HEK293T (cell line): ENCODE data around the gene PTPRM.

ENCODE experiments used
- CTCF ChIA-PET: fragments of 350-600 bp; formaldehyde crosslinking; extraction: SDS; loops from one replicate; lab custom pipeline; 2021; ENCODE audit warnings: antibody characterized with exemption, inconsistent platforms; lab: Yijun Ruan, JAX
- POLR2A ChIA-PET: fragments of 350-600 bp; formaldehyde crosslinking; extraction: SDS; loops from one replicate; lab custom pipeline; 2020; ENCODE audit warnings: antibody characterized with exemption, inconsistent platforms; lab: Yijun Ruan, JAX
- DNase-seq: peaks from one replicate; pipeline ENCODE4 v3.0.0; 2012; ENCODE audit warnings: mixed read lengths; ENCODE audit errors: extremely low spot score
- ARNT ChIP-seq: fragments of 450-650 bp; IDR thresholded peaks from 2 replicates; pipeline ENCODE4 v1.6.1; 2017; ENCODE audit warnings: mild to moderate bottlenecking
- BHLHE40 ChIP-seq: fragments of 450-650 bp; IDR thresholded peaks from 2 replicates; pipeline ENCODE4 v1.6.1; 2016; ENCODE audit warnings: mild to moderate bottlenecking, moderate library complexity, borderline replicate concordance
- CTBP1 ChIP-seq: fragments of 450-650 bp; IDR thresholded peaks from 2 replicates; pipeline ENCODE4 v1.6.1; 2016; ENCODE audit warnings: borderline replicate concordance
- ELF4 ChIP-seq: fragments of 450-650 bp; IDR thresholded peaks from 2 replicates; pipeline ENCODE4 v1.6.1; 2017; ENCODE audit warnings: antibody characterized with exemption
- FOXA1 ChIP-seq: fragments of 450-650 bp; IDR thresholded peaks from 2 replicates; pipeline ENCODE4 v1.6.1; 2016; ENCODE audit warnings: mild to moderate bottlenecking
- FOXK2 ChIP-seq: fragments of 450-650 bp; IDR thresholded peaks from 2 replicates; pipeline ENCODE4 v1.6.1; 2016; ENCODE audit warnings: mild to moderate bottlenecking
- FOXM1 ChIP-seq: fragments of 450-650 bp; IDR thresholded peaks from 2 replicates; pipeline ENCODE4 v1.6.1; 2017; ENCODE audit warnings: mild to moderate bottlenecking, borderline replicate concordance
- HDGF ChIP-seq: fragments of 450-650 bp; IDR thresholded peaks from 2 replicates; pipeline ENCODE4 v1.6.1; 2017; ENCODE audit warnings: antibody characterized with exemption, borderline replicate concordance
- L3MBTL2 ChIP-seq: fragments of 450-650 bp; conservative IDR thresholded peaks from 2 replicates; pipeline ENCODE4 v1.6.1; 2016; ENCODE audit warnings: mild to moderate bottlenecking
- LEF1 ChIP-seq: fragments of 450-650 bp; IDR thresholded peaks from 2 replicates; pipeline ENCODE4 v1.6.1; 2017; ENCODE audit warnings: mild to moderate bottlenecking, borderline replicate concordance
- NFRKB ChIP-seq: fragments of 450-650 bp; IDR thresholded peaks from 2 replicates; pipeline ENCODE4 v1.6.1; 2016; ENCODE audit warnings: mild to moderate bottlenecking, moderate library complexity
- SP1 ChIP-seq: fragments of 450-650 bp; IDR thresholded peaks from 2 replicates; pipeline ENCODE4 v1.6.1; 2017
- SUZ12 ChIP-seq: fragments of 450-650 bp; IDR thresholded peaks from 2 replicates; pipeline ENCODE4 v1.6.1; 2016; ENCODE audit warnings: mild to moderate bottlenecking
- TARDBP ChIP-seq: fragments of 450-650 bp; IDR thresholded peaks from 2 replicates; pipeline ENCODE4 v1.6.1; 2016
- ZNF384 ChIP-seq: fragments of 450-650 bp; IDR thresholded peaks from 2 replicates; pipeline ENCODE4 v1.6.1; 2016
- TF ChIP-seq, protein P1 (sequence below): fragments of 450-650 bp; IDR thresholded peaks from 2 replicates; pipeline ENCODE4 v1.6.1; 2016

Gene PTPRM

DNA sequence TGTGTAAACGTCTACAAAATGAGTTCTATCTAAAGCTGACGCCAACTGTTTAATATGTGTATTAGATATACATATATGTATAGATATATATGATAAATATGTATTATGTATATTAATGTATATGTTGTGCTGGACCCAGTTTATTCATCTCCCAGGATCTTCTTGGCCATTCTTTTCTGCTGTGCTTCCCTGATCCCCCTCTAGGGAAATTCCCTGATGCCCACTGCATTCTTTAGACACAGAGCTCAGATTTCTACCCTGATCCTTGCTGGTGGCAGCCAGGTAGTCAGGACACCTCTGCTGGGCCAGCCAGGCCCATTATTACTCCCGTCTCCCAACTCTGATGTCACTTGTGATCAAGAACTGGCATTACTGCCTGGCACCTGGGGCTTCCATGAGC lies 292.0 kb downstream of the PTPRM start:
- CTCF ChIA-PET = no interaction called here
- TF ChIP-seq NFRKB (no peak), ARNT (no peak), FOXK2 (no peak), LEF1 (no peak), ELF4 (no peak), L3MBTL2 (no peak), CTBP1 (no peak), TARDBP (no peak), SUZ12 (no peak), BHLHE40 (no peak), ZNF384 (no peak), HDGF (no peak)
- TF ChIP-seq, protein P1, sequence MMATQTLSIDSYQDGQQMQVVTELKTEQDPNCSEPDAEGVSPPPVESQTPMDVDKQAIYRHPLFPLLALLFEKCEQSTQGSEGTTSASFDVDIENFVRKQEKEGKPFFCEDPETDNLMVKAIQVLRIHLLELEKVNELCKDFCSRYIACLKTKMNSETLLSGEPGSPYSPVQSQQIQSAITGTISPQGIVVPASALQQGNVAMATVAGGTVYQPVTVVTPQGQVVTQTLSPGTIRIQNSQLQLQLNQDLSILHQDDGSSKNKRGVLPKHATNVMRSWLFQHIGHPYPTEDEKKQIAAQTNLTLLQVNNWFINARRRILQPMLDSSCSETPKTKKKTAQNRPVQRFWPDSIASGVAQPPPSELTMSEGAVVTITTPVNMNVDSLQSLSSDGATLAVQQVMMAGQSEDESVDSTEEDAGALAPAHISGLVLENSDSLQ = no peak
- no peak for DNase-seq
- POLR2A ChIA-PET = no interaction called here

DNA sequence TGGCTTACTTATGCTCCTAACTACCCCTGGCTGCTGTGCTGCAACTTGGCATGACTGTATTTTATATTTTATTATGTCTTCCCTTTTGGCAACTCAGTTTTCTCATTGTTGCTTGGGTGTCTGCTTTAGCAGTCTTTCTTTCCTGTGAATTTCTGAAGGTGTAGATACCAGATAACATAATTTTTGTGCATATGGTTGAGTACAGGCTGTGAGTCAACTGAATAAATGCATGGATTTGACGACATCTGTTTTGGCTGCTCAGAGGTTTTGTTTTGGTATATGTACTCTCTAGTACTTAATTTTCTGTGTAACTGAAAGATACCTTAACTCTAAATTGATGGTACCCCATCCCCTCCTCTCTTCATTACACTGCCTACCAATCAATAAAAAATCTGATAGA lies 303.1 kb downstream of the PTPRM start:
- ChIA-PET POLR2A (no interaction called here), CTCF (no interaction called here)
- DNase-seq = no peak
- TF ChIP-seq, protein P1 = no peak
- TF ChIP-seq LEF1 (no peak), ARNT (no peak), NFRKB (no peak), ELF4 (no peak), FOXM1 (no peak), SP1 (no peak), FOXA1 (no peak), SUZ12 (no peak), FOXK2 (no peak)

DNA sequence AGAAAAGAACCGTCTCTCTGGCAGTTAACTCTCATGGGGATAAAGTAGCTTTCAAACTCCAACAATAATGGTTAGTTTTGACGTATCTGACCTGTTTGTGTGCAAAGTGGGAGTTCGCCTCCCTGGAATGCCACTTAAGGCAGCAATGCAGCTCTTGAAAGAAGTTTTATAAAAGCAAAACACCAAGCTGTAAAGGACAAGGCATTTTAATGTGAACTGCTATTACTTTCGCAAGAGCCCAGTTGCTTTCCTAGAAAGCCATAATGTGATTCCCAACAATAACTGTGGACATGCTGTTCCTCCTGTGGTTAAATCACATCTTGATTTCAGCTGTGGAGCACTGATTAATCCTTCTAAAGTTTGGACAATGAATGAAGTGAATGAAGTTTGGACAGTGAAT lies 303.7 kb downstream of the PTPRM start:
- TF ChIP-seq BHLHE40 (no peak), LEF1 (no peak), TARDBP (no peak)
- no peak for DNase-seq
- CTCF ChIA-PET = no interaction called here

DNA sequence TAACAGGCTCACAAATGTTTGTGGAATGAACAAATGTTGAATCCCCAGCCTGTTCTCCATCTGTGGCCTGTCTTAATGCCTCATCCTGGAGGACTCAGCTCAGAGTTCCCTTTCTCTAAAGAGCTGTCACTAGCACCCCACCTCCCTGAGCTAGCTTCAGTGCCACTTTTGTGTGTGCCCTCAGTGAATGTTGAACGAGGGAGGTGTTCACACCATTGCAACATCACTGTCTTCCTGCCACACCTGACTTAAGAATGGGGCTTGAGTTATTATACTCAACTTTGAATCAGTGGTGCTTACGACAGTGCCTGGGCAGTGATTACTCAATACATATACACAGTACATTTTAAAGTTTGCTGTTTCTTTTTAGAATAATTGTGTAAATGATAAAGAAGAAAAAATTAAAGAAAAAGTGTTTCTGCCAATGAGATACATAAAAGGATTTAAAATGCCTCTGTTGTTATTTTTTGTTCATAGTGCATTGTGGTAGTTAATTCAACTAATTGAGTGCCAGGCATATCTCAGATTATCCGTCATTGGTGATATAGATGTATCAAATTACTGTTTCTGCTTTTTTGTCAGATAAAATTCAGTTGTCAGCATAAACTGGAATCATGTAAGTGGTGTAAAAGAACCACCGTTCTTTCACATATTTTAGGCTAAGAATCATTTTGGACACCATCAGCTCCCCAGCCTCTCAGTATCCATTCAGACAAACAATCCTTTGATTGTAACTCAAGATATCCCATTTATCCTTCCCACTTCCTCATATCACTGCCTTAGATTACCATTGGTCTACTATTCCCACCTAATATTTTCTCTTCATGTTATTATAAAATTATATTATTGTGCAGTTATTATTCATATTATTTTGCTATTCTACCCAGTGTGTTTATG lies 304.7 kb downstream of the PTPRM start:
- no peak for DNase-seq
- no peak for TF ChIP-seq CTBP1
- TF ChIP-seq FOXK2 = no peak
- no peak for TF ChIP-seq HDGF
- TF ChIP-seq LEF1 = no peak
- TF ChIP-seq FOXA1 = no peak
- TF ChIP-seq NFRKB = no peak
- ChIA-PET POLR2A (no interaction called here), CTCF (no interaction called here)

More for the DNA sequence above, 303.7 kb downstream of the PTPRM start:
- POLR2A ChIA-PET = no interaction called here

DNA sequence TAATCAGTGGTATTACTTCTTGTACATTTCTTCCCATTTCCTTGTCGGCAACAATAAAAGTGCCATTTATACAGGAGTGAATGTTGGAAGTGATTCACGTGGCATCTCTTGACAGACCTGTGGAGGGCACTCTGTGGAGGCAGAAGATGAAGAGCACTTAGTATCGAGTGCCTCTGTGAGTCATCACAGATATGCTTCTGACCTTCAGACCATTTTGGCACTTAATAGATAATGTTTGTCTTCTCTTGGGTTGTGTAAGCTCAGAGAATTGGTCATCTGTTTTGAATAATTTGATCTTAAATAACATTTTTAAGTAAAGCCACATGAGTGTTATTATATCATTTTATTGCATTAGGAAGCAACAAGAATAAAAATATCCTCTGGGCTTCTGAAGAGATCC lies 305.5 kb downstream of the PTPRM start:
- ChIA-PET CTCF (no interaction called here), POLR2A (no interaction called here)
- TF ChIP-seq LEF1 (no peak), FOXM1 (no peak), L3MBTL2 (no peak), NFRKB (no peak), HDGF (no peak), FOXK2 (no peak), SUZ12 (no peak), FOXA1 (no peak), ELF4 (no peak), TARDBP (no peak), BHLHE40 (no peak), CTBP1 (no peak), ARNT (no peak), SP1 (no peak), ZNF384 (no peak)
- TF ChIP-seq, protein P1 = no peak
- no peak for DNase-seq

DNA sequence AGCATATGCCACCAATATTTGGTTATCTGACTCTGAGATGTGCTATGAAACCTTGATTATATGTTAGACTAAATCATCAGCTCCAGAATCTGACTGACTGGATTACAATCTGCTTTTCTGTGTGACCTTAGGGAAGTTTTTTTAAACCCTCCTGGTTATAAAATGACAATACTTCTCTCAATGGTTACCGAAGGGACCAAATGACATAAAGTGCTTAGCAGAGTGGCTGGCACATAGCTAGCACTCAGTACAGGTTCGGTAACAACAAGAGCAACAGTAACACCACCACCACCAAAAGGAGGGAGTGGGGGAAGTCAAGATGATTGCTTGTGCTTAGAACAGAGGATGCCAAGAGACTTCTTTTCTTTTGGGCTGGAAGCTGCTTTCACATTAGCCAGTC lies 306.2 kb downstream of the PTPRM start:
- POLR2A ChIA-PET = no interaction called here
- TF ChIP-seq BHLHE40 (no peak), ELF4 (no peak), CTBP1 (no peak), FOXK2 (no peak), ARNT (no peak), LEF1 (no peak), HDGF (no peak), SUZ12 (no peak), FOXM1 (no peak), L3MBTL2 (no peak), NFRKB (no peak)
- TF ChIP-seq, protein P1 = no peak
- CTCF ChIA-PET = no interaction called here

More for the DNA sequence above, 306.2 kb downstream of the PTPRM start:
- DNase-seq = no peak
